Measurements from ENCODE around the gene SUGCT.

DNA sequence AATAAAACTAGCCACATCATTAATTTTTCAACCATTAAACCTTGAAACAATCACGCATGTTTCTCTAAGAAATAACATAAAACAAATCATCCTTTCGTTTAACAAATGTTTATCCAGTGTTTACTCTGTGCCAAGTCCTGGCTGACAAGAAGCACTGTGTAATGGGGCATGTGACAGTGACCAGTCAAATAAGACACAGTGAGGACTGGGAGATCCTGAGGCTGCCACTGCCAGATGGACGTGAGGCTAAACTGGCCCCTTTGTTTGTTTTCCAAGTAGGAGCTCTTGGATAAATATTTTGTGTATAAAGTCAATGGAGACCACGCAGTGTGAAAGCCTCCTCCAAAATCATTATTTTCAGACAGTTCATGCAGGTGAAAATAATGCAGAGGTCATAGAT lies 626.2 kb downstream of the SUGCT start:
- no peak for TF ChIP-seq POLR2A (IDR thresholded peaks at IDR 0.05)
- TF ChIP-seq, protein P1, sequence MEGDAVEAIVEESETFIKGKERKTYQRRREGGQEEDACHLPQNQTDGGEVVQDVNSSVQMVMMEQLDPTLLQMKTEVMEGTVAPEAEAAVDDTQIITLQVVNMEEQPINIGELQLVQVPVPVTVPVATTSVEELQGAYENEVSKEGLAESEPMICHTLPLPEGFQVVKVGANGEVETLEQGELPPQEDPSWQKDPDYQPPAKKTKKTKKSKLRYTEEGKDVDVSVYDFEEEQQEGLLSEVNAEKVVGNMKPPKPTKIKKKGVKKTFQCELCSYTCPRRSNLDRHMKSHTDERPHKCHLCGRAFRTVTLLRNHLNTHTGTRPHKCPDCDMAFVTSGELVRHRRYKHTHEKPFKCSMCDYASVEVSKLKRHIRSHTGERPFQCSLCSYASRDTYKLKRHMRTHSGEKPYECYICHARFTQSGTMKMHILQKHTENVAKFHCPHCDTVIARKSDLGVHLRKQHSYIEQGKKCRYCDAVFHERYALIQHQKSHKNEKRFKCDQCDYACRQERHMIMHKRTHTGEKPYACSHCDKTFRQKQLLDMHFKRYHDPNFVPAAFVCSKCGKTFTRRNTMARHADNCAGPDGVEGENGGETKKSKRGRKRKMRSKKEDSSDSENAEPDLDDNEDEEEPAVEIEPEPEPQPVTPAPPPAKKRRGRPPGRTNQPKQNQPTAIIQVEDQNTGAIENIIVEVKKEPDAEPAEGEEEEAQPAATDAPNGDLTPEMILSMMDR (IDR thresholded peaks at IDR 0.05), result no peak
